GM04503 (cell line): Measurements from ENCODE around the gene RPUSD2.

Source experiments
- DNase-seq: peaks from one replicate; pipeline ENCODE4 v3.0.0-alpha.2; 2012; ENCODE audit warnings: low read depth

Gene RPUSD2, protein sequence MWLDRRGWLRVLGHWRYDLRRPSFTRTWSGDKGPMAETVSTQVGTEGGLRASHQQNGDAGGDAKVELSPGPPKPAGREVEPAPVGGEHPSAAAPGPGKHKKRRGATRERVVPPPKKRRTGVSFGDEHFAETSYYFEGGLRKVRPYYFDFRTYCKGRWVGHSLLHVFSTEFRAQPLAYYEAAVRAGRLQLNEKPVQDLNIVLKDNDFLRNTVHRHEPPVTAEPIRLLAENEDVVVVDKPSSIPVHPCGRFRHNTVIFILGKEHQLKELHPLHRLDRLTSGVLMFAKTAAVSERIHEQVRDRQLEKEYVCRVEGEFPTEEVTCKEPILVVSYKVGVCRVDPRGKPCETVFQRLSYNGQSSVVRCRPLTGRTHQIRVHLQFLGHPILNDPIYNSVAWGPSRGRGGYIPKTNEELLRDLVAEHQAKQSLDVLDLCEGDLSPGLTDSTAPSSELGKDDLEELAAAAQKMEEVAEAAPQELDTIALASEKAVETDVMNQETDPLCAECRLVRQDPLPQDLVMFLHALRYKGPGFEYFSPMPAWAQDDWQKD

DNA sequence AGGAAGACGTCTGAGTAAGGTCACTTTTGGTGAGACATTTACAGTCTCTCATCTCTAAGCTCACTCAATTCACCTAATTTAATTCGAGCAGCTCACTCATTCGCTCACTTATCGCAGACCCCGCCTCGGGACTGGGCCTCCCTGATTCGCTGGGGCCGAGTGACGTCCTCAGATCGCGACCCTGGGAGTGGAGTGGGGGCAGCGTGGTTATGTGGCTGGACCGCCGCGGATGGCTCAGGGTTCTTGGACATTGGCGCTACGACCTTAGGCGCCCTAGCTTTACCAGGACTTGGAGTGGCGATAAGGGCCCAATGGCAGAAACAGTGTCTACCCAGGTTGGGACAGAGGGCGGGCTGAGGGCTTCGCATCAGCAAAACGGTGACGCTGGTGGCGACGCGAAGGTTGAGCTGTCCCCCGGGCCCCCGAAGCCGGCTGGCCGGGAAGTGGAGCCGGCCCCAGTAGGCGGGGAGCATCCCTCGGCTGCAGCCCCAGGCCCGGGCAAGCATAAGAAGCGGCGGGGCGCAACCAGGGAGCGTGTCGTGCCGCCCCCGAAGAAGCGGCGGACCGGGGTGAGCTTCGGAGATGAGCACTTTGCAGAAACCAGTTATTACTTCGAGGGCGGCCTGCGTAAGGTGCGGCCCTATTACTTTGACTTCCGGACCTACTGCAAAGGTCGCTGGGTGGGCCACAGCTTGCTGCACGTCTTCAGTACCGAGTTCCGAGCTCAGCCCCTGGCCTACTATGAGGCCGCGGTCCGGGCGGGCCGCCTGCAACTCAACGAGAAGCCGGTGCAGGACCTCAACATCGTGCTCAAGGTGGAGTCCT is at the start of gene RPUSD2:
Gene RPUSD2, plus strand, starts transcription at position 171 of the 825 bp plus-strand sequence. Its CDS starts 39 bp downstream, at position 210.
- peak; percentile 51 for DNase-seq

DNA sequence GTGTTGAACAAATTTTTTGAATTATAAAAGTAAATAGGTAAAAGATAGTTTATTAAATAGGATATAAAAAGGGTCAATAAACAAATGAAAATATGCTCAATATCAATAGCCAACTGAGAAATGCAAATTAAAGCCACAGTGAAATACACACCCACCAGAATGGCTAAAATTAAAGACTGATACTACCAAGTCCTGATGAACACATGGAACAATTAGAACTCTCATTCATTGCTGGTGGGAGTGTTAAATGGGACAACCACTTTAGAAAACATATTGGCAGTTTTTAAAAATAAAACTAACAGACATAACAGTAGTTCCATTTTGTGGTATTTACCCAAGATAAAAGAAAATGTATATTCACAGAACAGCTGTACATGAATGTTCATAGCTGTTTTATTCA is 45.5 kb upstream of the RPUSD2 start:
- DNase-seq: no peak

GRCh38 chr15:40525855-40526254 is 43.2 kb upstream of the RPUSD2 start:
- no peak for DNase-seq

DNA sequence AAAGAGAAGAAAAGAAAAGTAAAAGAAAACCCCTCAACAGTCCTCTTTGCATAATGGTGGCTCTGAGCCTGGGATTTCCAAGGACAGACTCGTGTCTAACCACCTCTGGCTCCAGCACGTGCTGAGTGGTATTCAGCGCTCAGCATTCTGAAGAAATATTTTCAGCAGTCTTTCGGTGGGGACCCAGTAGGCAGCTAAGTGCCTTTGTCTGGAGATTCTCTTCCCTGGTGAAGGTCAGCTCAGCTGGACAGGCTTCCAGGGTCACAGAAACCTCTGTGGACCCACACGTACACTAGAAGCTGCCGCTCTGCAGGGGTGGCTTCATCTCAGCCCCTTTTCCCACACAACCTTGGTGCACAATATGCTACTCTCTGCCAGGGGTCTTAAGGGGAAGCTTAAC is 40.3 kb upstream of the RPUSD2 start:
- no peak for DNase-seq

DNA sequence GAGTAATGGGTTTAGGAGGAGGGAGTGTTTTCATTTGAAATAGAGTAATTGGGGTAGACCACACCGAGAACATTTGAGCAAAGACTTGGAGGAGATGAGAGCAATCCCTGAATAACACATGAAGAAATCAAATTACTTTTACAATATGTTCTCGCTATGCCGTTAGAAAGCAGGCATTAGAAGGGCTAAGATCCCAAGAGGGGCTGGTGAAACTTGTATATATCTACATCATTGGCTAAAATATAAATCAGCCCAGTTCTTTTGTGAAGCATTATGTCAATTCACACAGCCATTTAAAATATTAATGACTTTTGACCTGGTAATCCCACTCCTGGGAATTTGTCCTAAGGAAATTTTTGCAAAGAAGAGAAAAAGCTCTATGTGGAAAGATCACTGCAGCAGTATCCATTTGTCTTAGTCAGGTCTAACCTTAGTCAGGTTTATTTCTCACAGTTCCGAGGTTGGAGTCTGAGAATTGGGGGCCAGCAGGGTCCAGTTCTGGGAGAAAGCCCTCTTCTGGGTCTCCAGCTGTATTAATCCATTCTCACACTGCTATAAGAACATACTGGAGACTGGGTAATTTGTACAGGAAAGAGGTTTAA is 35.2 kb upstream of the RPUSD2 start:
- DNase-seq: no peak

DNA sequence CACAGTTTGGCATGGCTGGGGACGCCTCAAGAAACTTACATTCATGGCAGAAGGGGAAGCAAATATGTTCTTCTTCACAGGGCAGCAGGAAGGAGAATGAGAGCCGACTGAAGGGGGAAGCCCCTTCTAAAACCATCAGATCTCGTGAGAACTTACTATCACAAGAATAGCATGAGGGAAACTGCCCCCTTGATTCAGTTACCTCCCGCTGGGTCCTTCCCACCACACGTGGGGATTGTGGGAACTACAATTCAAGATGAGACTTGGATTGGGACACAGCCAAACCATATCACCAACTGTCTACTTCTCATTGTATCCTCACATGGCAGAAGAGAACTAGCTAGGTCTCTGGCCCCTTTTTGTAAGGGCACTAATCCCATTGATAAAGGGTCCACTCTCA is 34.7 kb upstream of the RPUSD2 start:
- DNase-seq: no peak

DNA sequence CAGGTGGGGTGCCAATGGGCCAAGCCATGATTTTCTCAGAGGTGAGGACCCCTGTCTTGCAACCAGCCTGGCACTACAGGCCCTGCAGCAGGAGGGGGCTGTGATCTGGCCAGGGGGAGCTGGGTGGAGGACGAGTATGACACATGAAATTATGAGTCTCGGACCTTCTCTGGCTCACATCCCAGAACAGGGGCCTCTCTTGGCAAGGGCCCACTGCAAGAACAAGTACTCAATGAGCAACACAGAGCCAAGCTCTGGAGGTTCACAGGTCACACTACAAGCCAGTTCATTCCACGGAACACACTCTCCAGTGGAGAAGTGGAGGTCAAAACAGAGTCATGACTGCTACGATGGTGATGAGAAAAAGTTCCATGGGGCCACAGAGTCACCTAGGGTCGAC is 32.6 kb upstream of the RPUSD2 start:
- DNase-seq: no peak

DNA sequence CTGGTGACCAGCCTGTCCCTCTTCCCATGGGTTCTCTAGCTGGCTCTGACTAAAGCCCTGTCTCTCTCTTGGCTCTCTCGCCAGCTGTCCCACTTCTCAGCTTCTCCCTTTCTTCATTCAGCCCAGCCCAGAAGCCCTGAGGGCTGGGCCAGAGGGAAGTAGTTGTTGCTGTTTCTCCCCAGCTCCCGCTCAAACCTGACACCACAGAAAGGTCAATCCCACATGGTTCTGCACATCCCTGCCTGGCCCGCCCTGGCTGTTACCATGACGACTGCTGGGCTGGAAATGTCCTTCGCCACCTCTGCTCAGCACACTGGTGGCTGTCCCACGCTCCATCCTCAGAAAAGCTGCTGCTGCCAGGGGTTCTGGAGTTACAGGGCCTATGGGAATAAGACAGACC is 30.1 kb upstream of the RPUSD2 start:
- no peak for DNase-seq

DNA sequence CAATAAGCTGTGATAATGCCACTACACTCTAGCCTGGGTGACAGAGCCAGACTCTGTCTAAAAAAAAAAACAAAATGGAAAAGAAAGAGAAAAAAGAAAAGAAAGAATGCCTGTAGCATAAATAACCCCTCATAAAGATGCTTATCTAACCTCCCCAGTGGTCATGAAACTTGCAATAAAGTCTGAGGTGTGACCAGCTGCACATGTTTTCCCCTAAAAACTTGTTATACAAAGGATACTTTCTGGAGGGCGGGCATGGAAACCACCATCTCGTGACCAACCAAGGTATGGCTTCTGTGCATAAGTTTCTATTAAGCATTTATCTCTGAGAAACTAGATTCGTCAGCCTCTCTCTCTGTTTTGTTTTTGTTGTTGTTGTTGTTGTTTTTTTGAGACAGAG is 26.0 kb upstream of the RPUSD2 start:
- no peak for DNase-seq

- DNase-seq: no peak
Observed at GRCh38 chr15:40543631-40544294, 25.3 kb upstream of the RPUSD2 start.

DNA sequence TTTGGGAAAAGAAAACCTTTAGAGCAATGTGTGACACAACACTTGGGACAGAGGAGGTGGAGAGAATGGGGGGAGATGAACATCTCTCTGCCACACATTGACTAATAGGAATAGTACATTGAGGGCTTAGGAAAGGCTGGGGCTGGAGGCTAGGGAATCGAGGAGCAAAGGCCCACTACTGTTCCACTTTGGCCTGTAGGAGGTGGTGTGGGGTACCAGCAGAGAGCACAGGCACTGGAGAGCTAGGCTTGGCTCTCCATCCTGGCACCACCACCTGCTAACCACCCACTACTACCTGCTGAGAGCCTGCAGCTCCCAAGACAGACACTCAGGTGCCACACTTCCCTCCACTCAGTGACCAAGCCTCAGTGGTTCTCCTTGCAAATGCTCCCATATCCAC is 23.6 kb upstream of the RPUSD2 start:
- no peak for DNase-seq

DNA sequence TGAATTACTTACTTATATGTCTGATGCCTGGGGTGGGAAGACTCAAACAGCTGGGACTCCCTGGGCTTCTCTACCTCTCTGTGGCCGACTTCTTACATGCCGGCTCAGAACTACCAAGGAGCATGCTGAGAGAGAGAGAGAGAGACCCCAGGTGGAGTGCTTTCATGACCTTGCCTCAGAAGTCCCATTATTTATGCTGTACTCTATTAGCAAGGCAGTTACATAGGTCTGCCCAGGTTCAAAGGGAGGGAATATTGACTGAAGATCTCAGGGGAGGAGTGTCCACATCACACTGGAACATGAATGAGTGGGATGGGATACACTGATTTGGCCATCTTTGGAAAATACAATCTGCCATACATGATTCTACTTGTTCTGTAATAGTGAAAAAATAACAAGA is 20.5 kb upstream of the RPUSD2 start:
- DNase-seq: no peak

GRCh38 chr15:40549894-40550293 is 19.2 kb upstream of the RPUSD2 start:
- DNase-seq: no peak

DNA sequence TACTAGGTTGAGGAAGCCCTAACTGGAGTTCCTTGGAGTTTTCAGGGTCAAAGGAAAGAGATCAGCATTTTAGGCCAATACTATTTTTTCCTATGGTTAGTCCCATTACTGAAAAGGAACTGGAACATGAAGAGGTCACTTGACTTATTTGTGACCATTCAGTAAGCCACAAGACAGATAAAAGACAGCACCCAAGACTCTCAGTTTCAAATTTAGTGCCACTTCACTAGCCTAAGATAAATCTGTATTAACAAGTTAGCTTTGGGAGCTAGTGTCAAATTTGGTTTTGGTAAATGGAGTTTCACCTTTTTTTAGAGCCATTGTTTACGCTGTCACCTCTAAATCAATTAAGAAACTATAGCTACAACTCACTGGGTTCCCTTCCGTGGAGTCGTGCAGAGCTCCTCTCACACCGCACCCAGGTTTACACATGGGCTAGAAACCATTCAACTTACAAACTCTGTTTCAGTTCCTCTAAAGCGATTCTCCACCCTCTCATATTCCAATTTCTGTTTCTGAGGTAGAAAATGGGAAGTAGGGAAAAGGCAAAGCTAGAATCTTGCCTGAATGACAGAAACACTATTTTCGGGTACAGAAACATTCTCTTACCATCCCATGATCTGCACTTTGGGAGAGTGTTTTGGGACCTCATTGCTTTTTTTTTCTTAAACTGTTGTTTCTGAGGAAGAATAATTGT is 18.6 kb upstream of the RPUSD2 start:
- no peak for DNase-seq

DNA sequence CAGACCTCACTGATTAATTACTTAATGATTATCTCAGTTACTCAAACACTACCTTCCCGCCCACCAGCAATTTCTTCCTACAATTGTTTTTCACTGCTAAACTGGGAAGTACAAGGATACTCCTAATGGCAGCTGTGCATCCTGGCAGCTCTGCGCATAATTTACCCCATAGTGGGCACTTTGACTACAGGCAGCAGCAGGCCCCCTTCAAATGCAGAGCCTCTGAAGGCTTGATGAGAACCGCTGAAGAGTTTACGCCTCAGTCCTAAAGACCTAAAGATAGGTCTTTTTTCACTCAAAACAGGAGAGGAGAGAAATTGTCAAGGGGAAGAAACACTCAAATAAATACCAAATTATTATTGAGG is 15.0 kb upstream of the RPUSD2 start:
- no peak for DNase-seq

DNA sequence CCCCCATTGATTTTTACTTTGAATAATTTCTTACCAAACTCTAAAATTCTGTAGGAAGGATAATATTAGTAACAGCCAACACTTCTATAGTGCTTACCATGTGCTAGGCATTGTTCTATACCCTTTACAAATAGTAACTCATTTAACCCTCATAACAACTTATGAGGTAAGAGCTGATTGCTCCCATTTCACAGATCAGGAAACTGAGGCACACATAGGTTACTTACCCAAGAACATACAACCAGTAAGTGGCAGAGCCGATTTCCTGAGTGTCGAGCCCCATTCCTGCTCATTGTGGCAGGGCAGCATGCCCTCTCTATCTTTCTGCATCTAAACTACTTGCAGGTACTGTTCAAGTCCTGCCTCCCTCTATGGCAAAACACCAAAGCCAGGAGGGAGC is 13.2 kb upstream of the RPUSD2 start:
- no peak for DNase-seq

GRCh38 chr15:40558952-40559742 is 10.0 kb upstream of the RPUSD2 start:
- no peak for DNase-seq

GRCh38 chr15:40562691-40563090 is 6.4 kb upstream of the RPUSD2 start:
- no peak for DNase-seq

GRCh38 chr15:40563426-40563825 is 5.7 kb upstream of the RPUSD2 start:
- no peak for DNase-seq

DNA sequence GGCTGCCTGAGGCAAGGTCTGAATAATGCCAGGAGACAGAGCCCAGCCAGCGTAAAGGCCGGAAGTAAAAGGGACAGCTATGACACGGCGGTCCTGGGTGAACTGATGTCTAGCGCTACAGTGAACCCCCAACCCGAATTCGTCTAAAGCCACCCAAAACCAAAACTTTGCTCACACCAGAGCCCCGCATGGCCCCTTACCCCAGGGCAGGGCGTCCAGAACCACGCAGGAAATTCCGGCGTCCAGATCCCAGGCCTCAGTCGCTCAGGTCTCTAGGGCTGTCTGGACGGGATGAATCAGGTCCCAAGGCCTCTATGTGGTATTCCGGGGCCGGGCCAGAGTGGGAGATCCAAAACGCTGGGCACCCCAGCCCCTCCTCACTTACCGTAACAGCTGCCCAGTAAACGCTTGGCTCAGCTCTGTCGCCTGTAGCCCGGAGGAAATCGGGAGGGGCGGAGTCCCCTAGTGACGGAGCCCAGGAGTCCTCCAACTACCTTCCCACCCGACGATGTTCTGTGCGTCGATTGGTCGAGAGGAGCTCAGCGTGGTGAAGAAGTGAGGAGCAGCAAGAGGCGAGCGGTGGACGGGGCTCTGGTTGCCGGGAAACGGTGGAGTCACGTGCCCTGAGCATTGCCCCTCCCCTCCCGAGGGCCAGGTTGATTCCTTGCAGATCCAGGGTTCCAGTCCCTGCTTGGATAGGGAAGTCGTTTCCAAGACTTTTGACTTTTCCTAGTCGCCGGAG is 4.3 kb upstream of the RPUSD2 start, which contains the start of gene CCDC32:
Gene CCDC32, minus strand, starts transcription at position 452 of the 742 bp plus-strand sequence. CDS start 2,027 bp downstream, outside the sequence.
- peak; percentile 97 for DNase-seq
